Stimulated activated CD8-positive, alpha-beta memory T cell treated with anti-CD3 and anti-CD28 coated beads, Interleukin-15, amount 100 ng/mL, for 24 hours (primary cell): Measurements from ENCODE around the gene SLC6A19.

Experiments
- DNase-seq: peaks from one replicate; pipeline ENCODE4 v3.0.0-alpha.2; 2020; ENCODE audit warnings: low read depth

SLC6A19 gene

DNA sequence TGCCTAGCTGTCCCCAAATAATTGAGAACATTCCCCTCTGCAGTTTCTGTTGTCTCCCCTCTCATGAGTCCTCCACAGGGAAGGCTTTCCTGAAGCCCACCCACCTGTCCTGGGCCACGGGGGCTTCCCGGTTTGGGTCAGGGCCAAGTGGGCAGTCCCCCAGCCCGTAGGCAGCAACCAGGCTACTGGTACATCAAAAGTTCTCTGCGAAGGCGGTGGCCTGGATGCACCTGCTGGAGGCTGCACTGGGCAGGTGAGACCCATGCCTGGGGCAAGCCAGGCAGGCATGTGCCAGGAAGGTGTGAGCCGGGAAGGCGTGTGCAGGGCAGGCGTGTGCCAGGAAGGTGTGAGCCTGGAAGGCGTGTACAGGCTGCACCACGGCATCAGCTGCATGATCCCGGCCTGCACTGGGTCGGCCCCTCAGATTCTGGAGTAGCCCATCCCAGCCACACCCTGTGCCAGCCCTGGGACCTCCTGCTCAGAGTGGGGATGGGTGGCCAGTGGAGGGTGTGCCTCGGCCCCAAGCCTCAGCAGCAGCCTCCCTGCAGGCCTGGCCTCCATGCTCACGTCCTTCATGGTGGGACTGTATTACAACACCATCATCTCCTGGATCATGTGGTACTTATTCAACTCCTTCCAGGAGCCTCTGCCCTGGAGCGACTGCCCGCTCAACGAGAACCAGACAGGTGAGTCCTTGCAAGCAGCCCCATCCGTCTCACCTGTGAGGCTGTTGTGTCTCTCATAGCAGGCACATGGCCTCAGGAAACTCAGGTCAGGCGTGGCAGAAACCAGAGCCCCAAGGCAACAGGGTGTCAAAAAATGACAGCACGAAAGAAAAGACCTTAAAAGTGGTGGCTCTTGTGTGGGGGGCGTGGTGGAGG is 8.7 kb downstream of the SLC6A19 start:
- DNase-seq, result no peak

DNA sequence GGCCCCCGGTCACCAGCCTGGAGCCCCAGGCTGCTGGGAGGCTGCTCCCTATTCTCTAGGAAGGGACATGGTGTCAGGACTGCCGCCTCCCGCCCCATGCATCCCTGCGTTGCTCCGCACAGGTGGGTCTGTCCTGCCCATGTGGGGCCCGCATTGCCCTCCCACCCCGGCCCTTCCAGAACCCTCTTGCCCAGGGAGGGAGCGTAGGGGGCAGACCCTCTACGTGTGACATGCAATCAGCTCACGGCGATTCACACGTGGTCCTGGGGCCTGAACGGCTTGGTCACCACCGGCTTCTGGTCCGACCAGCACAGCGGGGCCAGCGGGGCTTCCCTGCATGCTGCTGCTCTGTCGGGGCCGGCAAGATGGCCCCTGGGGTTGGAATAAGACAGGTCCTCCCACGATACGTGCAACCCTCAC is 9.4 kb downstream of the SLC6A19 start:
- no peak for DNase-seq

DNA sequence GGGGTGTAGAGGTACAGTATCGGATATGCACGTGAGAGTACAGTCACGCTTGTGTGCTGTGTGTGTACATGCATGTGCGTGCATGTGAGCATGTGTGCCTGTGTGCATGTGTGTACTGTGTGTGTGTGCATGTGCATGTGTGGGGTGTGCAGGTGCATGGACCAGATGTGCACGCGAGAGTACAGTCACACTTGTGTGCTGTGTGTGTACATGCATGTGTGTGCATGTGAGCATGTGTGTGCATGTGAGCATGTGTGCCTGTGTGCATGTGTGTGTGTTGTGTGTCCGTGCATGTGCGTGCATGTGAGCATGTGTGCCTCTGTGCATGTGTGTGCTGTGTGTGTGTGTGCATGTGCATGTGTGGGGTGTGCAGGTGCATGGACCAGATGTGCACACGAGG is 10.3 kb downstream of the SLC6A19 start:
- DNase-seq, result no peak

DNA sequence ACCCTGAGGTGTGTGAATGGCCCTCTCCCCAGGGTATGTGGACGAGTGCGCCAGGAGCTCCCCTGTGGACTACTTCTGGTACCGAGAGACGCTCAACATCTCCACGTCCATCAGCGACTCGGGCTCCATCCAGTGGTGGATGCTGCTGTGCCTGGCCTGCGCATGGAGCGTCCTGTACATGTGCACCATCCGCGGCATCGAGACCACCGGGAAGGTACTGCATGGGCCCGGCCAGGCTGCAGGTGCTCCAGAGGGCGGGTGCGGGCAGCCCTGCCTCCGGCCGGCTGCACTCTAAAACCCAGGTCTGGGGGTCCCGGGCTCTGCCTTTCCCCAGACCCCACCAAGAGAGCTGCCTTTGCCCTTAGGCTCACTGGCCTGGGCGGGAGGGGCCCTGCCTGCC is 10.9 kb downstream of the SLC6A19 start:
- DNase-seq, result no peak

DNA sequence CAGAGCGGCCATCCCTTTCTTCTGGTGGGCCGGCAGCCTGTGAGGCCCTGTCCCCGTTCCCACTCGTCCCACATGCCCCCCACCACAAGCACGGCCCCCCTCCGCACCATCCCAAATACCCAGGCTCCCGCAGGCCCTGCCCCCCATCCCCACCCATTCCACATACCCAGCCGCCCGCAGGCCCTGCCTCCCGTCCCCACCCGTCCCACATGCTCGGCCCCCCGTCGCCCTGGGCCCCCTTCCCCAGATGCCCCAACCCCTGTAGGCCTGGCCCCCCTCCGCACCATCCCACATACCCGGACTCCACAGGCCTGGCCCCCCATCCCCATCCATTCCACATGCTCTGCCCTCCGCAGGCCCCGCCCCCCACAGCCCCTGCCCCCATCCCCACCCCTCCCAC is 11.5 kb downstream of the SLC6A19 start:
- no peak for DNase-seq

DNA sequence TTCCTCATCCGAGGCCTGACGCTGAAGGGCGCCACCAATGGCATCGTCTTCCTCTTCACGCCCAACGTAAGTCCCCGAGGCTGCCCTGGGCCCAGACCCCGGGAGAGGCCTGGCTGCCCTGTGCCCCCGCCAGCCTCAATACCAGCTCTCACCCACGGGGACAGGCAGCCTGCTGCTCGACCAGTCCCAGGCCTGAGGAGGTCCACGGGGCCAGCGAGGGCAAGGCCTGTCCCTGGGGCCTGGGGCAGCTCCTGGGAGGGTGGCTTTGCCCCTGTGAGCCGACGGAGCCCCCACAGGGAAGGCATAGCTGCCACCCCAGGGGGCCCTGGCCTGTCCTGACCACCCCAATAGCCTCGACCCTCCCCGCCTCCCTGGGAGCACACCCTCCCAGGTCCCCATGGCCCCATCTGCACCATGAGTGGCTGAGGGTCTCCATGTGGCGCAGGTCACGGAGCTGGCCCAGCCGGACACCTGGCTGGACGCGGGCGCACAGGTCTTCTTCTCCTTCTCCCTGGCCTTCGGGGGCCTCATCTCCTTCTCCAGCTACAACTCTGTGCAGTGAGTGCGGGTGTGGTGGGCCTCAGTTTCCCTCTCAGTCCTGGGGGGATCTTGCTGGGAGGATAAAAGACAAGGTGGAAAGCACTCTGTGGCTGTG is 12.2 kb downstream of the SLC6A19 start:
- no peak for DNase-seq

DNA sequence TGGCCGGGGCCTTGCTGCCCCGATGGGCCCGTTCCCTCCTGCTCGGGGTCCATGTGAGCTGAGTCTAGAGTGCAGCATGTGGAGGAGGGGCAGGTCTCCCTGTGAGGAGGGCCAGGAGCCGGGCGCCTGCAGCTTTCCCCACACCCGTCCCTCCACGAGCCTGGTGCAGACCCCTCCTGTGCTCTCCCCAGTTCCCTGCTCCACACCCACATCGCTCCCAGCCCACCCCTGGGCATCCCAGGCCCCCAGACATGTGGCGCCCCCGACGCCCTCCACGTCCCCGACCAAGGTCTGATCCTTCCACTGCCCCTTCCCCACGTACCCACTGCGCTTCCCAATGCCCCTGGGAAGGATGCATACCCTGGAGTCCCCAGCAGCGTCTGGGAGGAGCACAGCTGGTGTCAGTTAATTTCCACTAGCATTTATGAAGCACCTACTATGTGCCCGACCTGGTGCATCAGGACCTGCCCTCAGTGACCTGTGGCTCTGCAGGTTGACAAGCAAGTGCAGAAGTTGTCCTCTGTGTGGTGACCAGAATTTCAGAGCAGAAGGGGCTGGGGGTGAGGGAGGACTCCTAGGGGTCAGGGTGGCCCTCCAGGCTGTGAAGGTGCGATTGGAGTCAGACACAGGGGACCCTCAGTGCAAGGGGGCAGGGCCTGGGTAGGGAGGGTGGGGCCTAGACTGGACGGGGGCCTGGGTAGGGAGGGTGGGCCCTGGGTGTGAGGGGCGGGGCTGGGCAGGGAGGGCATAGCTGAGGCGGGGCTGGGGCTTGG is 13.0 kb downstream of the SLC6A19 start:
- DNase-seq, result no peak

DNA sequence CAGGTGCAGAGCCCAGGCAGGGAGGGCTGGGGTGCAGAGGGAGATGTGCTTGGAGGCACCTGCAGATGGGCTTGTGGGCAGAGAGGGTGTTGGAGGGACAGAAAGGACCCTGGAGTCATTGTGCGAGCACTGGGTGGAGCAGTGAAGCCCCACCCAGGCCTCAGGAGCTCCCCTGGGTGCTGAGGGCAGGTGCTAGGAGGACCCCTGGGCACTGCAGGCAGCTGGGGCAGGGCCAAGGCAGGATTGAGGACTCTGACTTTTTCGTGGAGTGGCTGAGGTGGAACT is 13.5 kb downstream of the SLC6A19 start:
- DNase-seq, result no peak

DNA sequence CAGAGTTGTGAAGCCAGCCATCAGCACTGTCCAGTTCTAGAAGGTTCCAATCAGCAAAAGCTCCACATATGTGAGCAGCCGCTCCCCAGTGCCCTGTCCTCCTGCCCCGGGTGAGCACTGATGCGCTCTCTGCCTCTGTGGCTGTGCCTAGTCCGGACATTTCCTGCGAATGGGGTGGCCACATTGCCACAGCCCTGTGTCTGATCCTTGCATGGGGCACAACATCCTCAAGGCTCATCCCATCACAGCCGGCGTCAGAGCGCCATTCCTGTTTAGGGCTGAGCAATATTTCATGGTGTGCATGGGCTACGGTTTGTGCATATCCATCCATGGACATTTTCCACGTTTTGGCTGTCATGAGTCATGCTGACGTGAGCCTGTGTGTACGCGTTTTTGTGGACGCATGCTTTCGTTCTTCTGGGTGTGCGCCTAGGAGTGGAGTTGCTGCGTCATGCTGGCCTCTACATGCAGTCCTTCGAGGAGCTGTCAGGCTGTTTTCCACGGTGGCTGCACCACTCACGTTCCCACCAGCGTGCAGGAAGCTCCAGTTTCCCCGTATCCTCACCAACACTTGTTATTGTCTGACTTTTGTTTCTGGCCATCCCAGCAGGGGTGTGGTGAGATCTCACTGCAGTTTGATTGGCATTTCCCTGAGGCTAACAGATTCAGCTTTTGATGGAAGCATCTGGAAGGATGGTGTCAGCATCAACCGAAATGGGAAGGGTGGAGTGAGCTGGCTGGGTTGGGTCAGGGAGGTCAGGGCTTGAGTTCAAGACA is 14.1 kb downstream of the SLC6A19 start:
- no peak for DNase-seq

DNA sequence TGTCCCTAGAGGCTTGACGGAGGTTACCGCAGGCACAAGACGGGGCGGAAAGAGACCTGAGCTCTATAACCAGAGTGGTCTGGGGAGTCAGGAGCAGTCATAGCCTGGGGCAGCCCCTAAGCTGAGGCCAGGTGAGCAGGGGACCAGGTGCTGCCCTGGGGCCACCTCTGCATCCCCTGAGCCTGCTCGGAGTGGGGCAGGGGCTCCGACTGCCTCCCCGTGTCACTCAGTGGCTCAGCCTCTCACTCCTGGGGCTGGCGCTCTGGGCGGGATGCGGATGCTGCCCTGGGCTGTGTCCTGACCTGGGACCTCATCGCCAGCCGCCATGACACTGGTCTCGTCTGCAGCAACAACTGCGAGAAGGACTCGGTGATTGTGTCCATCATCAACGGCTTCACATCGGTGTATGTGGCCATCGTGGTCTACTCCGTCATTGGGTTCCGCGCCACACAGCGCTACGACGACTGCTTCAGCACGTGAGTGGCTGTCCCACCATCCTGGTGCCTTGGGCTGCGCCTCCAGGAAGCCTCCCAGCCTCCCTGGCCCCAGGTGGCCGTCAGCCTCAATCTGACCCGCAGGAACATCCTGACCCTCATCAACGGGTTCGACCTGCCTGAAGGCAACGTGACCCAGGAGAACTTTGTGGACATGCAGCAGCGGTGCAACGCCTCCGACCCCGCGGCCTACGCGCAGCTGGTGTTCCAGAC is 15.0 kb downstream of the SLC6A19 start:
- DNase-seq, result no peak

DNA sequence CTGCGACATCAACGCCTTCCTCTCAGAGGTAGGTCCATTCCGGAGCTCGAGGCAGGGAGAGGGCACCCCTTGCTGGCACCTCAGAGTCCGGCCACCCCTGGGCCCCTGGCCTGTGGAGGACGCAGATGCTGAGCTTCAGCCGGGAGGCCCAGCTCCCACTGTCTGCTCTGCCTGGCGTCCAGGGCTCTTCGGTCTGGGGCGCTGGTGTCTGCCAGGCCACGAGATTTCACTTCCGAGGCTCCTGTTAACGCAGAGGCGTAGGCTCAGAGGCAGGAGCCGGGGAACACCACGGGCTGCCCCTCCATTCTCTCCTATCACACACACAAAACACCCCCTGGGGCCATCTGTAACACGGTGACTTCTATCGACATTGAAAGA is 15.5 kb downstream of the SLC6A19 start:
- DNase-seq, result no peak

DNA sequence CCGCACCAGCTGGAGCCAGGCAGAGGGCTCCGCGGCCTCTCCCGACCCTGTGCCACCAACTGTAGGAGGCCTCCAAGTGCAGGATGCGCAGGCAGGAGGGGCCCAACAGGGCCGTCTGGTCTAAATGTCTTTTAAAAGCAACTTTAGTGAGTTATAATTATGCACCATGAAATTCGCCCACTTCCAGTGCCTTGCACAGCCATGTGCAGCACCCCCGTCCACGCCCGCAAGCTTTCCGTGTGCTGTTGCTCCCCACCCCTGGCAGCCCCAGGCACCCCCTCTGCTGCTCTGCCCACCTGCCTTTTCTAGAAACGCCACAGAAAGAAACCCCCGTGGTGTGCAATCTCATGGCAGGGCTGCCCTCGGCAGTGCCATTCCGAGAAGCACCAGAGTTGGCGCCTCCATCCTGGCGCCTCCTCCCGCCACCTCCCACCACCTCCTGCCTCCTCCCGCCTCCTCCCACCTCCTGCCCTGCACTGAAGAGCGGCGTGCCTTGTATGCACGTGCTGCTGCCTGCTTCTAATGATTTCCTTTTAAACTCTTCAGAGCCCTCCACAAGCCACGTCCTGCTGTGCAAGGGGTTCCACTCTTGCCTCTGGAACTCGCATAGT is 16.3 kb downstream of the SLC6A19 start:
- no peak for DNase-seq

DNA sequence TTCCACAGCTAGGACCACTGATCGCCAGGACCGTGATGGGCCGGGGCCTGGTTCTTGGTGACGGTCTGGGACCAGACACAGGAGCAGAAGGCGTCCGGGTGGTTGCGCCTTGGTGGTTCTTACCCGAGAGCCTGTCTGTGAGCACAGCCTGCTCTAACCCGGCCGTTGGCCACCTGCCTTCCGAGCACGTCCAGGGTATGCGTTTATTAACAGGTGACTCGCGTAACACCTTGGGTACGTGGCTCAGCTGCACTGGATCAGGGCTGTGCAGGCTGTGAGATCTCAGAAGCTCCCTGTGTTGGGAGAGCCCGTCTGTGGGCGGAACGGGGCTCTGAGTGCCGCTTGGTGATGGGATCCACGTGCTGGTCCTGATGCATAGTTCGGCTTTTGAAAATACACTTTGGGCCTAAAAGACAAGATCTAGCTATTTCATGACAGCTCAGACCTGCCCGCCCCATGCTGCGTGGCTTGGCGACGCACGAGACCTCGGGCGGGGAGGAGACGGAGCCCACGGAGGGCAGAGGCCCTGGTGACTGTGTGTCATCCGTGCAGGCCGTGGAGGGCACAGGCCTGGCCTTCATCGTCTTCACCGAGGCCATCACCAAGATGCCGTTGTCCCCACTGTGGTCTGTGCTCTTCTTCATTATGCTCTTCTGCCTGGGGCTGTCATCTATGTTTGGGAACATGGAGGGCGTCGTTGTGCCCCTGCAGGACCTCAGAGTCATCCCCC is 17.1 kb downstream of the SLC6A19 start:
- no peak for DNase-seq

DNA sequence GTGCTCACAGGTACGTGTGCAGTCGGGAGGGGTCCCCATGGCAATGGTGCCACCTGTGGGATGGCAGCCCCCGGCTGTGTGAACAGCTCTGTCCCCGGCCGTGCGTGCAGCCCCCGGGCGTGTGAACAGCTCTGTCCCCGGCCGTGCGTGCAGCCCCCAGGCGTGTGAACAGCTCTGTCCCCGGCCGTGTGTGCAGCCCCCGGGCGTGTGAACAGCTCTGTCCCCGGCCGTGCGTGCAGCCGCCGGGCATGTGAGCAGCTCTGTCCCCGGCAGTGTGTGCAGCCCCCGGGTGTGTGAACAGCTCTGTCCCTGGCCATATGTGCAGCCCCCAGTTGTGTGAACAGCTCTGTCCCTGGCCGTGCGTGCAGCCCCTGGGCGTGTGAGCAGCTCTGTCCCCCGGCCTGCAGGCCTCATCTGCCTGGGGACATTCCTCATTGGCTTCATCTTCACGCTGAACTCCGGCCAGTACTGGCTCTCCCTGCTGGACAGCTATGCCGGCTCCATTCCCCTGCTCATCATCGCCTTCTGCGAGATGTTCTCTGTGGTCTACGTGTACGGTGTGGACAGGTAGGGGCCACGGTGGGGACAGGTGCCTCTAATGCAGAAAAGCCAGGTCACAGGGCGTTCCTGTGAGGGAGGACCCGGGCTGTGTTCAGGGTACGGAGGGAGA is 17.8 kb downstream of the SLC6A19 start:
- no peak for DNase-seq

DNA sequence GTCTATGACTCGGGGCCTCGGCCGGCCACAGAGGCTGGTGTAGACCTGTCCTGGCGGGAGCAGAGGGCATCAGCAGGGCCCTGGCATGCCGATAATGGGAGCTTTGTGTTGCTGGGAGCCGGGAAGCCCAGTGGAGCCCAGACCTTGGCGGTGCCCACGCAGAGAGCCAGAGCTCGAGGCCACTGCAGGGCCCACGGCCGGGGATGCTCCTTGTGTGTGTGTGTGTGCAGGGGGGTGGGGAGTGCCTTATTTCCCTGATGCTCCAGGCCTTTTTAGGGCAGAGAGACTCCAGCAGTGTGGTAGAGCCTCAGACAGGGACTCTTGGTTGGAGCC is 18.3 kb downstream of the SLC6A19 start:
- no peak for DNase-seq

DNA sequence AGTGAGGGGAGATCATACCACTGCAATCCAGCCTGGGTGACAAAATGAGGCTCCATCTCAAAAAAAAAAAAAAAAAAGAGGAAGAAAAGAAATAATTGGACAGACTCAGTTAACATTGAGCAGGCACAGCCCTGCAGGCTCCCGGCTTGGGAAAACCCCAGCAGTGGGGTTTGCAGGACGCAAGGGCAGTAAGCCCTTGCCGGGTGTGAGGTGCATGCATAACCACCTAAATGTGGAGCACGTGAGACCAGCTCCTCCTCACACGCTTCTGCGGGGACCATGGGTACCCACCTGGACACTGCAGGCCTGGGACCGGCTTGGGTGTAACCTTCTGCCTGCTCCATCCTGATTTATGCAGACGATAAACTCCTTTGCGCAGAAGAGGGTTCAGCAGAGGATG is 19.0 kb downstream of the SLC6A19 start:
- DNase-seq, result no peak

DNA sequence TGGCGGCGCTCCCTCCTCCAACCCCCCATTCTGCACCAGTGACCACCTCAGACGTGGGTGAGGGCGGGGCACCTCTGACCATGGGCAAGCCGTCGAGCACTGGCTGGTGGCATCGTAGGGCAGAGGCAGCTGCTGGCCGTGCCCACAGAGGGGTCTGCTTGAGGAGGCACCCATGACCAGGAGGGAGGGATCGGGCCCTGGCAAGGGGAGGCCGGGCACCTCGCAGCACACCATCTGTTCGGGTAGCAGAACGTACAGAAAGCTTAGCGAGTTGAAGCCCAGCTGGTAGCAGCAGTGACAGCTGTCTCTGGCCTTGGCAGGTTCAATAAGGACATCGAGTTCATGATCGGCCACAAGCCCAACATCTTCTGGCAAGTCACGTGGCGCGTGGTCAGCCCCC is 19.4 kb downstream of the SLC6A19 start:
- no peak for DNase-seq

DNA sequence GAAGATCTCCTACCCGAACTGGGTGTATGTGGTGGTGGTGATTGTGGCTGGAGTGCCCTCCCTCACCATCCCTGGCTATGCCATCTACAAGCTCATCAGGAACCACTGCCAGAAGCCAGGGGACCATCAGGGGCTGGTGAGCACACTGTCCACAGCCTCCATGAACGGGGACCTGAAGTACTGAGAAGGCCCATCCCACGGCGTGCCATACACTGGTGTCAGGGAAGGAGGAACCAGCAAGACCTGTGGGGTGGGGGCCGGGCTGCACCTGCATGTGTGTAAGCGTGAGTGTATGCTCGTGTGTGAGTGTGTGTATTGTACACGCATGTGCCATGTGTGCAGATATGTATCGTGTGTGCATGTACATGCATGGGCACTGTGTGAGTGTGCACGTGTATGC is 20.3 kb downstream of the SLC6A19 start:
- no peak for DNase-seq

DNA sequence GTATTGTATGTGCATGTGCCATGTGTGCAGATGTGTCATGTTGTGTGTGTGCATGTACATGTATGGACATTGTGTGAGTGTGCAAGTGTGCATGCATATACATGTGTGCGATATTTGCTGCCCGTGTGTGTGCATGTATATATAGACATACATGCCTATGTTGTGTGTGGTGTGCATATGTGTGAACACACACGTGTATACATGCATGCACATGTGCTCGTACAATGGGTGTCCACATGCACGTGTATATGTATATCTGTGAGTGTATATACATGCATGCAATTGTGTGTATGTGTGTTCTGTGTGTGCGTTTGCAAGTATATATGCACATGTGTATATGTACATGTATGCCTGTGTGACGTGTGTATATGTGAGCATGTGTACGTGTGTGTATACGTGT is 20.8 kb downstream of the SLC6A19 start:
- DNase-seq, result no peak

DNA sequence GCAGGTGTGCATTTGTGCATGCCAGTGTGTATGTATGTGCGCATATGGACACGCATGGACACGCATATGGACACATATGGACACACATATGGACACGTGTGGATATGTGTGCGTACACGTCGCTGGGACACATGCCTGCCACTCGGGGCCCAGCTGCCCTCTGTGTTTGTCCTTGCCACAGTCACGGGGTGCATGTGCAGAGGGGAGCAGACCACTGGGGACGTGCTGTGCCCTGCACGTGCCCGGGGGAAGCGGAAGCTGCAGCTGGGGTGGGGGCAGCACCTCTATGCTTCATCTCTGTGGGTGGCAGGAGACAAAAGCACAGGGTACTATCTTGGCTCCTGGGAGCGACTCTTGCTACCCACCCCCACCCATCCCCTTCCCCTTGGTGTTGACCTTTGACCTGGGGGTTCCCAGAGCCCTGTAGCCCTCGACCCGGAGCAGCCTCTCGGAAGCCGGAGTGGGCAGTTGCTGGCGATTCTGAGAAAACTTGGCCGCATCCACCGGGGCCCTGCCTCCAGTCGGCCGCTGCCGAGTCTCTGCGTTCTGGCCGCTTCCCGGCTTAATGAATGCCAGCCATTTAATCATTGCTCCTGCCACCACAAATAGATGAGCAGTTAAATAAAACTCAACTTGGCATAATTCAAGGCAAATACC is 21.4 kb downstream of the SLC6A19 start:
- DNase-seq, result no peak
